ENCODE results near the gene FITM1. TPM values are rescaled to one million over a fixed set of nuclear protein-coding genes. Genes with fewer than 3 reads are reported as not detected.

FITM1 gene
- polyA plus RNA-seq, 1 donor (not counting 4 experiments of a cell fraction or from before 2014, with no cell fraction given) = not detected

GRCh38 chr14:24143511-24143910 lies 13.1 kb downstream of the FITM1 start:
- H2AFZ ChIP-seq (ENCODE audit: control insufficient read depth, low read length) = no peak overlapping the region
- H4K20me1 ChIP-seq (ENCODE audit: control insufficient read depth, extremely low read depth, insufficient read depth, low read length) = no peaks in the 10 kb centered on the region
- no peaks in the 10 kb centered on the region for H3K9me3 ChIP-seq (ENCODE audit: control insufficient read depth, low read depth, low read length)
- FAIRE-seq (no peak), DNase-seq (ENCODE audit: low read depth, low spot score) (no peak)
- H3K79me2 ChIP-seq (ENCODE audit: control insufficient read depth, insufficient read depth, low read length) = peaks cover 57% of the 10 kb centered on the region
- H3K4me1 ChIP-seq (ENCODE audit: control insufficient read depth, extremely low read depth, insufficient read depth, low read length) = peaks cover 29% of the 10 kb centered on the region
- no peak overlapping the region for H3K4me3 ChIP-seq (ENCODE audit: control insufficient read depth in 2 of 3, extremely low read depth in 1 of 3, insufficient read depth in 2 of 3, low read depth in 1 of 3, low read length in 3 of 3)
- dilution Hi-C loops (cut with MboI; ENCODE audit: extremely low pct_ligation_motif_present, low sequenced_read_pairs) = no loop called here
- no peak overlapping the region for H3K4me2 ChIP-seq (ENCODE audit: control insufficient read depth, extremely low read depth, insufficient read depth, low read depth, low read length)
- H3K9me1 ChIP-seq (ENCODE audit: control insufficient read depth, extremely low read depth, insufficient read depth, low read length) = peaks cover 4% of the 10 kb centered on the region
- peaks cover 10 to 21% of the 10 kb centered on the region in 2 experiments for H3K36me3 ChIP-seq (ENCODE audit: control insufficient read depth in 2 of 2, extremely low read depth in 1 of 2, insufficient read depth in 2 of 2, low read length in 2 of 2)
- TF ChIP-seq EZH2 (IDR thresholded peaks at IDR 0.05; ENCODE audit: low read length) = no peak
- TF ChIP-seq CTCF (optimal IDR thresholded peaks at IDR 0.05 in 1 of 3, IDR thresholded peaks at IDR 0.05 in 1 of 3, conservative IDR thresholded peaks at IDR 0.05 in 1 of 3; ENCODE audit: extremely low read depth in 1 of 3, insufficient read depth in 2 of 3, low read length in 3 of 3) = no peak
- no peak overlapping the region for H3K9ac ChIP-seq (ENCODE audit: control insufficient read depth, extremely low read depth, insufficient read depth, low read length)
- H3K27ac ChIP-seq (ENCODE audit: control insufficient read depth, insufficient read depth, low read length) = no peak overlapping the region
- no peaks in the 10 kb centered on the region for H3K27me3 ChIP-seq (ENCODE audit: control insufficient read depth, extremely low read depth, insufficient read depth, low read length)

- Histone ChIP-seq H3K27ac (ENCODE audit: control insufficient read depth, insufficient read depth, low read length) (no peak overlapping the region), H3K4me2 (ENCODE audit: control insufficient read depth, extremely low read depth, insufficient read depth, low read depth, low read length) (no peak overlapping the region), H3K27me3 (ENCODE audit: control insufficient read depth, extremely low read depth, insufficient read depth, low read length) (no peaks in the 10 kb centered on the region), H3K9ac (ENCODE audit: control insufficient read depth, extremely low read depth, insufficient read depth, low read length) (no peak overlapping the region), H3K79me2 (ENCODE audit: control insufficient read depth, insufficient read depth, low read length) (peaks cover 56% of the 10 kb centered on the region), H3K9me1 (ENCODE audit: control insufficient read depth, extremely low read depth, insufficient read depth, low read length) (peaks cover 2% of the 10 kb centered on the region), H3K9me3 (ENCODE audit: control insufficient read depth, low read depth, low read length) (no peaks in the 10 kb centered on the region), H3K4me1 (ENCODE audit: control insufficient read depth, extremely low read depth, insufficient read depth, low read length) (peaks cover 32% of the 10 kb centered on the region), H4K20me1 (ENCODE audit: control insufficient read depth, extremely low read depth, insufficient read depth, low read length) (no peaks in the 10 kb centered on the region), H3K4me3 (ENCODE audit: control insufficient read depth in 2 of 3, extremely low read depth in 1 of 3, insufficient read depth in 2 of 3, low read depth in 1 of 3, low read length in 3 of 3) (no peak overlapping the region), H2AFZ (ENCODE audit: control insufficient read depth, low read length) (no peak overlapping the region), H3K36me3 (ENCODE audit: control insufficient read depth in 2 of 2, extremely low read depth in 1 of 2, insufficient read depth in 2 of 2, low read length in 2 of 2) (peaks cover 11 to 21% of the 10 kb centered on the region in 2 experiments)
- FAIRE-seq (no peak), DNase-seq (ENCODE audit: low read depth, low spot score) (no peak)
- TF ChIP-seq CTCF (optimal IDR thresholded peaks at IDR 0.05 in 1 of 3, IDR thresholded peaks at IDR 0.05 in 1 of 3, conservative IDR thresholded peaks at IDR 0.05 in 1 of 3; ENCODE audit: extremely low read depth in 1 of 3, insufficient read depth in 2 of 3, low read length in 3 of 3) (no peak), EZH2 (IDR thresholded peaks at IDR 0.05; ENCODE audit: low read length) (no peak)
- dilution Hi-C loops (cut with MboI; ENCODE audit: extremely low pct_ligation_motif_present, low sequenced_read_pairs) = no loop called here
Measured at GRCh38 chr14:24144451-24144850, 14.0 kb downstream of the FITM1 start.
